Naive thymus-derived CD4-positive, alpha-beta T cell (primary cell): ENCODE measurements around the gene GLS. TPM values are rescaled to one million over a fixed set of nuclear protein-coding genes. Genes with fewer than 3 reads are reported as not detected.
A peak's percentile ranks its signal among the peaks of the same experiment; 100 is the strongest.

Experiments
- ATAC-seq: fragments of 150-1000 bp; cut with Tn5 transposase; 2 replicates; pipeline ENCODE4 v1.10.0; 2021; ENCODE audit warnings: mild to moderate bottlenecking, moderate library complexity
- CTCF ChIA-PET: fragments of 350-600 bp; sonication (Branson Sonifier 250); formaldehyde crosslinking; loops from one replicate; lab custom pipeline; 2021; ENCODE audit warnings: antibody characterized with exemption; lab: Charles Lee
- POLR2A ChIA-PET: fragments of 350-600 bp; sonication (Branson Sonifier 250); formaldehyde crosslinking; loops from one replicate; lab custom pipeline; 2021; ENCODE audit warnings: antibody characterized with exemption, inconsistent platforms; lab: Charles Lee
- DNase-seq, 9 donors: peaks; one replicate each; pipeline versions ENCODE4 v3.0.0 to v3.0.0-alpha.2; 2020 to 2022; ENCODE audit warnings: mixed read lengths in 1 of 9
- H3K27ac ChIP-seq: one replicate; pipeline ENCODE4 v1.7.0; 2013; ENCODE audit warnings: mild to moderate bottlenecking, low read depth, low read length, moderate library complexity
- H3K27me3 ChIP-seq, 2 donors: one replicate each; pipeline ENCODE4 v1.7.0; 2013; ENCODE audit warnings: low read length in 2 of 2, mild to moderate bottlenecking in 2 of 2, moderate library complexity in 2 of 2; ENCODE audit not compliant: control insufficient read depth in 2 of 2, insufficient read depth in 2 of 2
- H3K36me3 ChIP-seq, 3 experiments: 1 replicate in 2 of 3; 2 replicates in 1 of 3; pipeline ENCODE4 v1.7.0; 2013; ENCODE audit warnings: low read length in 3 of 3, mild to moderate bottlenecking in 3 of 3, moderate library complexity in 1 of 3; ENCODE audit not compliant: insufficient read depth in 3 of 3, control insufficient read depth in 2 of 3
- H3K4me1 ChIP-seq, 2 donors: one replicate each; pipeline ENCODE4 v1.7.0; 2013; ENCODE audit warnings: low read length in 2 of 2, mild to moderate bottlenecking in 2 of 2, moderate library complexity in 1 of 2; ENCODE audit not compliant: control insufficient read depth in 2 of 2, insufficient read depth in 2 of 2
- H3K4me3 ChIP-seq: 2 replicates; pipeline ENCODE4 v1.7.0; 2013; ENCODE audit warnings: mild to moderate bottlenecking, low read length
- H3K9me3 ChIP-seq, 3 experiments: 1 replicate in 2 of 3; 2 replicates in 1 of 3; pipeline ENCODE4 v1.7.0; 2013; ENCODE audit warnings: low read length in 3 of 3; ENCODE audit not compliant: control insufficient read depth in 2 of 3
- H3K27ac Mint-ChIP-seq, 9 donors: one replicate each; pipeline ENCODE4 v1.8.0; 2020 to 2022; ENCODE audit warnings: mixed read lengths in 9 of 9, mild to moderate bottlenecking in 8 of 9, moderate library complexity in 5 of 9, inconsistent platforms in 2 of 9
- H3K27me3 Mint-ChIP-seq, 5 donors: one replicate each; pipeline ENCODE4 v1.8.0; 2021 to 2022; ENCODE audit warnings: mixed read lengths in 5 of 5, mild to moderate bottlenecking in 1 of 5
- H3K36me3 Mint-ChIP-seq, 5 donors: one replicate each; pipeline ENCODE4 v1.8.0; 2020 to 2022; ENCODE audit warnings: mixed read lengths in 5 of 5, mild to moderate bottlenecking in 3 of 5, inconsistent platforms in 1 of 5
- H3K4me1 Mint-ChIP-seq, 7 donors: one replicate each; pipeline ENCODE4 v1.8.0; 2020 to 2022; ENCODE audit warnings: mixed read lengths in 7 of 7, mild to moderate bottlenecking in 3 of 7, inconsistent platforms in 1 of 7
- H3K4me3 Mint-ChIP-seq, 10 donors: one replicate each; pipeline ENCODE4 v1.8.0; 2020 to 2022; ENCODE audit warnings: mild to moderate bottlenecking in 10 of 10, mixed read lengths in 10 of 10, moderate library complexity in 6 of 10, inconsistent platforms in 2 of 10
- H3K9me3 Mint-ChIP-seq, 11 donors: one replicate each; pipeline ENCODE4 v1.8.0; 2020 to 2022; ENCODE audit warnings: mixed read lengths in 11 of 11, mild to moderate bottlenecking in 4 of 11, inconsistent platforms in 1 of 11, moderate library complexity in 1 of 11
- intact Hi-C, 2 donors: fragments of 100-400 bp; cut with micrococcal nuclease; formaldehyde crosslinking; loops; one replicate each; pipeline ENCODE4 v1.15.1; 2023
- polyA plus RNA-seq, 2 donors: library from polyadenylated mRNA; unstranded; fragments of 300-500 nt; fragmentation: Illumina TruSeq; gene quantifications; one replicate each; pipeline ENCODE4 v1.2.3, GENCODE V29; 2021
- total RNA-seq, 6 experiments: library from RNA in 5 of 6; stranded (reverse) in 5 of 6; gene quantifications; 1 replicate in 5 of 6; 2 replicates in 1 of 6; pipeline ENCODE4 v1.2.3 and lab custom pipeline; 2021 to 2026

GLS gene
- total and polyA plus RNA-seq, 7 experiments from 2014 or later: 34.6 to 234 (median 189) TPM

DNA sequence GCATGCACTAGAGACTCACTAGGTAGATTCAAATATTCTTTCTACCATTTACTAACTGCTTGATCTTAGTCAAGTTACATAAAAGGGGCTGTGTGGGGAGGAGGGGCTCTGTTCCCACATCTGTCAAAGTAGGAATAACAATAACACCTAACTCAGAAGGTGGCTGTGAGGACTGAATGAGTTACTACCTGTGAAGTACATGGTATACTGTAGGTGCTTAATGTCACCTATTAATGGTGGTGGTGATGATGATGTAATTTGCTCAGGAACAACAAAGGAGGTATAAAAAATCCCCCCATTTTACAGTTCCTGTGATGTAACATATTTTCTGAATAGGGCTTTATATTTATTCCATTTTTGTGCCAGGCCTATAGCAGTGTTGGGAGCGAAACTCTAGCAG, 92.6 kb downstream of the GLS start:
- H3K9me3 ChIP-seq: no peaks in the 10 kb centered on the region
- DNase-seq: no peak
- CTCF ChIA-PET: no interaction called here
- no peak for ATAC-seq
- no peak overlapping the region for H3K4me3 ChIP-seq
- Mint-ChIP-seq H3K27me3 (no peaks in the 10 kb centered on the region), H3K36me3 (peaks cover 11 to 77% (median 63%) of the 10 kb centered on the region in 5 donors), H3K27ac (peak overlapping the region; percentile 46 to 84 (median 66)), H3K9me3 (no peaks in the 10 kb centered on the region), H3K4me3 (no peak overlapping the region), H3K4me1 (peaks cover 4 to 66% (median 15%) of the 10 kb centered on the region in 7 donors)
- H3K27ac ChIP-seq: peak overlapping the region; percentile 0
- POLR2A ChIA-PET: interaction anchor here (0.7 to 1.1 kb wide), 2 partner anchors 28 to 41 kb away, joined by 4 read pairs; partner anchors contain the start of gene STAT1
- intact Hi-C loops: no loop called here
- no peaks in the 10 kb centered on the region for H3K4me1 ChIP-seq
- H3K36me3 ChIP-seq: peaks cover 62 to 93% (median 85%) of the 10 kb centered on the region in 3 experiments
- no peaks in the 10 kb centered on the region for H3K27me3 ChIP-seq

DNA sequence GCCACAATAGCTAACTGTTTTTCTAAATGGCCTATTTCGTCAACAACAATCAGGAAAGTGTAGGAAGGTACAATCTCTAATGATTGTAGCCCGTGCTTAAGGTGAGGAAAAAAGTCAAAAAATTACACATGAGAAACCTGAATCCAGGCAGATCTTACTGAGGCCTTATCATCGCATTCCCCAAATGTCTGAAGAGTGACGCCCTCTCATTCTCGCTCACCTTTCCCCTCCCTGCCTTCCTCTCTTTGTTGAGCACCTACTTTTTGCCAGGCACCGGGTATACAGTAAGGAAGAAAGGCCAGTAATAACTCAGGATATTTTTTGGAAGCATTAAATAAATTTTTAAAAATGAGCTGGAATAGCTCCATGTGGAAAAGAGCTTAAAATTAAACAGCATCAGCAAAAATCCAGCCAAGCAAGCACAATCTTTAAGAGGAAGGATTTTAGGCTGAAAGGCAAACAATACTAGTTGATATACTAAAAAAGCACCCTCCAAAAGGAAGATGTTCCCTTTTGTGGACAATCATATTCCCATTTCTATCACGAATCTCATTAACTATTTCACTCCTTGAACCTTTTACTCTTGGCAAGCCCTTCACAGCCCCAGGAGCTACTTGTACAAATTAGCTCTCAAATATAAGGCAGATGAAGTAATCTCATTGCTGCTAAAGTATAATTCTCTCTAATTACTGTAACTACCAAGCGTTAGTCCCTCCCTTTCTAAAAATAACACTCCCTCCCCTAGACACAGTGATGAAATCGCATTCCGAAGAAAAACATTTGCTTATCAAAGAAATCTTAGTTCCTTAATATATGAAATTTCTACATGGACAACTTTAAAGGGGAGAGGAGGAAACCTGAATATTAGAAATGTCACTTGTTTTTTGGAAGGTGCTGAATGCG, 93.4 kb downstream of the GLS start:
- H3K9me3 Mint-ChIP-seq: no peaks in the 10 kb centered on the region
- Histone ChIP-seq H3K4me3 (no peak overlapping the region), H3K27me3 (no peaks in the 10 kb centered on the region), H3K36me3 (peaks cover 69 to 95% (median 88%) of the 10 kb centered on the region in 3 experiments), H3K9me3 (no peaks in the 10 kb centered on the region), H3K27ac (peak overlapping the region; percentile 0), H3K4me1 (no peaks in the 10 kb centered on the region)
- intact Hi-C loops: no loop called here
- peaks cover 11 to 81% (median 67%) of the 10 kb centered on the region in 5 donors for H3K36me3 Mint-ChIP-seq
- peak overlapping the region; percentile 48 to 84 (median 77) for H3K27ac Mint-ChIP-seq
- DNase-seq (no peak), ATAC-seq (no peak)
- H3K4me3 Mint-ChIP-seq: peak overlapping the region in 1 of 10 donors; percentile 25
- POLR2A ChIA-PET: interaction anchor here (0.6 to 1.1 kb wide), 3 partner anchors 10 to 41 kb away, joined by 4 read pairs; partner anchors contain the start of gene STAT1
- CTCF ChIA-PET: no interaction called here
- H3K4me1 Mint-ChIP-seq: peaks cover 4 to 67% (median 17%) of the 10 kb centered on the region in 7 donors
- H3K27me3 Mint-ChIP-seq: no peaks in the 10 kb centered on the region

DNA sequence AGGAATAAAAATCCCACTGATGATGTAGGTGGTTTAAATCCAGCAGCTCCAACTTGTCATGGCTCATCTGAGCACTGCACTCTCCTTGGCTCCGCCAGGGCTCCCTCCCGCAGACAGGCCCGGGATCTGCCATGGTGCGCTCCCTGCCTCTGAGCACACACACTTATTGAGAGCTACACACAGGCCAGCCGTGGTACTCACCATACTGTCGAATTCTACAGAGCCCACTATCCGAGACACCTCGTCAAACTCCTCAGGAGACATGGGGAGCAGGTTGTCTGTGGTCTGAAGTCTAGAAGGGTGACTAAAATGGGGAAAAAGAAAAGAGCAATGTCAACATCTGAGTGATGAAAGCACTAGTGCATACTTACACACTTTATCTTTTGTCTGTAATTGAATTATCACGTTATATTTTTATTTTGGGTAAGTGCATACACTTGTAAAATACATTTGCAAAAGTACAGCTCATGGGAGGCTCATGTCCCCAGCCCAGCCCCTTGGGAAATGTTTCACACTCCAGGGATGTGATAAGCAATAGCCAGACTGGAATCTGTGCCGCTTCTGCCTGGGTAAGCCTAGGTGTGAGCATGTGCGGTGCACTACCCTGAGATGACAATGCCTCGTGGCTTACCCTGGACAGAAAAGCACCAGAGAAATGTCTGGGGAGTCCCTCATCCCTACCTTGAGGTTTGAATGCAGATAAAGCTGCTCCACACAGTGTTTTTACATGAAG, 94.2 kb downstream of the GLS start:
- Histone ChIP-seq H3K27me3 (no peaks in the 10 kb centered on the region), H3K9me3 (no peaks in the 10 kb centered on the region), H3K4me3 (no peak overlapping the region), H3K27ac (no peak overlapping the region), H3K4me1 (no peaks in the 10 kb centered on the region), H3K36me3 (peaks cover 68 to 95% (median 88%) of the 10 kb centered on the region in 3 experiments)
- peaks cover 1 to 68% (median 18%) of the 10 kb centered on the region in 7 donors for H3K4me1 Mint-ChIP-seq
- ATAC-seq (no peak), DNase-seq (no peak)
- H3K27me3 Mint-ChIP-seq: no peaks in the 10 kb centered on the region
- CTCF ChIA-PET: no interaction called here
- H3K27ac Mint-ChIP-seq: peak overlapping the region; percentile 17 to 82 (median 67)
- peaks cover 11 to 81% (median 63%) of the 10 kb centered on the region in 5 donors for H3K36me3 Mint-ChIP-seq
- intact Hi-C loops: loop anchor here in 1 of 2 donors (5.0 kb wide), 1 partner anchor 38 kb away; the partner anchor contains the start of gene STAT1
- POLR2A ChIA-PET: no interaction called here
- H3K9me3 Mint-ChIP-seq: no peaks in the 10 kb centered on the region
- H3K4me3 Mint-ChIP-seq: no peak overlapping the region

DNA sequence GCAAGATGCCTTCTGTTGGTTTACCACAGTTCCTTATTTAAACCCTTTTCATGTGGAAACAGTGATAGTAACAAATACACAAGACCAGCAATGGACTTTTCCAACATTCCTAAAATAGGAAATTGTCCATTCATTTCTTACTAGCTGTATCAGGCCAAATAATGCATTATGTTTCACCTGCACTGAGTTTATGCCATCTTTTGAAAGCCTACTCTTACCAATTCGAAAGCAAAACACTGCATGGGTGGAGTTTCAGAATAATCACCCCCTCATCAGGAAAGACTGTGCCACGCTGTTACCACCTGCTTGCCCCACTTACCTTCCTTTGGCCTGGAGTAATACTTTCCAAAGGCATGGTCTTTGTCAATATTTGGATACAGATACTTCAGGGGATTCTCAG, 95.9 kb downstream of the GLS start:
- peaks cover 0 to 13% of the 10 kb centered on the region in 2 donors for H3K4me1 ChIP-seq
- ChIA-PET POLR2A (interaction anchor here (1.2 to 2.1 kb wide), 2 partner anchors 29 to 95 kb away, joined by 3 to 4 read pairs; partner anchors contain the start of gene GLS), CTCF (interaction anchor here (1.1 kb wide), 1 partner anchor 17 kb away, joined by 5 read pairs; no protein-coding TSS in a partner anchor)
- H3K4me3 ChIP-seq: no peak overlapping the region
- no peaks in the 10 kb centered on the region for H3K27me3 ChIP-seq
- peaks cover 66 to 95% (median 89%) of the 10 kb centered on the region in 3 experiments for H3K36me3 ChIP-seq
- no peak overlapping the region for H3K4me3 Mint-ChIP-seq
- no peak overlapping the region for H3K27ac ChIP-seq
- H3K9me3 ChIP-seq: no peaks in the 10 kb centered on the region
- peaks cover 23 to 81% (median 61%) of the 10 kb centered on the region in 5 donors for H3K36me3 Mint-ChIP-seq
- H3K27ac Mint-ChIP-seq: peak overlapping the region in 8 of 9 donors; percentile 9 to 82 (median 73)
- ATAC-seq: no peak
- H3K9me3 Mint-ChIP-seq: no peaks in the 10 kb centered on the region
- DNase-seq: no peak
- intact Hi-C loops: loop anchor here in 1 of 2 donors (5.0 kb wide), 1 partner anchor 36 kb away; the partner anchor contains the start of gene STAT1
- H3K4me1 Mint-ChIP-seq: peaks cover 11 to 67% (median 34%) of the 10 kb centered on the region in 7 donors
- no peaks in the 10 kb centered on the region for H3K27me3 Mint-ChIP-seq

DNA sequence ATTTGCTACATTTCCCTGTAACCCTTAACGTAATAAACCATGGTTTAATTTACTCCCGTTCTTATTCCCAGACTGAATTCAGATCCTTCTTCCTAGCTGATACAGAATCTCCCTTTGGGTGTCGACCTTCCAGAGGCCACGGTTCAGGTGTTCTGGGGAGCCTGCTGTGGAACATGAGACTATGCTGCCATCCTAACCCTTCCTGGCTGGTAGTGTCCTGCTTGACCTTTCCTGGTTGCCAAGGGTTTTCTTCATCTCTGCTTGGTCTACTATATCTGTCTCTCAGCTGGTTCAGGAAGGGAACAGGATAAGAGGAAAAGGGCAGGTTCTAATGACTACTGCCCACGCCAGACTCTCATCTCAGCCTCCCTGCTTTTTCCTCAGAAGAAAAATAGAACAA, 96.9 kb downstream of the GLS start:
- H3K27ac Mint-ChIP-seq: peak overlapping the region; percentile 57 to 90 (median 85)
- Histone ChIP-seq H3K4me3 (no peak overlapping the region), H3K36me3 (peaks cover 63 to 95% (median 95%) of the 10 kb centered on the region in 3 experiments), H3K27ac (peak overlapping the region; percentile 1), H3K9me3 (no peaks in the 10 kb centered on the region), H3K4me1 (peaks cover 0 to 20% of the 10 kb centered on the region in 2 donors), H3K27me3 (no peaks in the 10 kb centered on the region)
- CTCF ChIA-PET: no interaction called here
- DNase-seq (no peak), ATAC-seq (no peak)
- H3K4me3 Mint-ChIP-seq: peak overlapping the region in 1 of 10 donors; percentile 22
- intact Hi-C loops: loop anchor here in 1 of 2 donors (5.0 kb wide), 1 partner anchor 35 kb away; the partner anchor contains the start of gene STAT1
- peaks cover 14 to 70% (median 44%) of the 10 kb centered on the region in 7 donors for H3K4me1 Mint-ChIP-seq
- POLR2A ChIA-PET: interaction anchor here (0.8 to 2.1 kb wide), 3 partner anchors 25 to 96 kb away, joined by 3 to 5 read pairs (median 4); partner anchors contain the start of gene GLS
- H3K27me3 Mint-ChIP-seq: no peaks in the 10 kb centered on the region
- peaks cover 0 to 2% (median 0%) of the 10 kb centered on the region in 11 donors for H3K9me3 Mint-ChIP-seq
- H3K36me3 Mint-ChIP-seq: peaks cover 30 to 83% (median 70%) of the 10 kb centered on the region in 5 donors
